CD4-positive, CD25-positive, alpha-beta regulatory T cell (primary cell): ENCODE measurements around the gene GUCY2F. TPM values are rescaled to one million over a fixed set of nuclear protein-coding genes. Genes with fewer than 3 reads are reported as not detected.

Experiments used
- ATAC-seq, 2 donors: fragments of 150-1000 bp; cut with Tn5 transposase; one replicate each; pipeline ENCODE4 v1.10.0; 2021; ENCODE audit warnings: low read depth in 2 of 2, moderate number of reproducible peaks in 2 of 2, moderate library complexity in 1 of 2
- DNase-seq, 3 donors: peaks; one replicate each; pipeline versions ENCODE4 v3.0.0 to v3.0.0-alpha.2; 2012 to 2022; ENCODE audit warnings: mixed read lengths in 1 of 3
- H3K27ac ChIP-seq: one replicate; pipeline ENCODE4 v1.7.0; 2013; ENCODE audit warnings: mild to moderate bottlenecking, low read length; ENCODE audit not compliant: insufficient read depth, poor library complexity, severe bottlenecking
- H3K27me3 ChIP-seq: one replicate; pipeline ENCODE4 v1.7.0; 2013; ENCODE audit warnings: low read length; ENCODE audit not compliant: control insufficient read depth, insufficient read depth
- H3K36me3 ChIP-seq: one replicate; pipeline ENCODE4 v1.7.0; 2013; ENCODE audit warnings: mild to moderate bottlenecking, low read length, moderate library complexity; ENCODE audit not compliant: control insufficient read depth, insufficient read depth
- H3K4me1 ChIP-seq: 2 replicates; pipeline ENCODE4 v1.7.0; 2013; ENCODE audit warnings: mild to moderate bottlenecking, low read length; ENCODE audit not compliant: insufficient read depth, control insufficient read depth, poor library complexity, severe bottlenecking
- H3K4me3 ChIP-seq: one replicate; pipeline ENCODE4 v1.7.0; 2013; ENCODE audit warnings: low read depth, mild to moderate bottlenecking, low read length, moderate library complexity
- H3K9me3 ChIP-seq, 2 experiments: 1 replicate in 1 of 2; 2 replicates in 1 of 2; pipeline ENCODE4 v1.7.0; 2013; ENCODE audit warnings: low read length in 2 of 2, mild to moderate bottlenecking in 1 of 2, moderate library complexity in 1 of 2; ENCODE audit not compliant: control insufficient read depth in 2 of 2
- H3K27ac Mint-ChIP-seq, 3 donors: one replicate each; pipeline ENCODE4 v1.8.0; 2020 to 2022; ENCODE audit warnings: mild to moderate bottlenecking in 3 of 3, mixed read lengths in 3 of 3, moderate library complexity in 2 of 3
- H3K27me3 Mint-ChIP-seq: one replicate; pipeline ENCODE4 v1.8.0; 2022; ENCODE audit warnings: mild to moderate bottlenecking, mixed read lengths
- H3K36me3 Mint-ChIP-seq: one replicate; pipeline ENCODE4 v1.8.0; 2020; ENCODE audit warnings: mixed read lengths
- H3K4me1 Mint-ChIP-seq, 4 donors: one replicate each; pipeline ENCODE4 v1.8.0; 2020 to 2022; ENCODE audit warnings: mixed read lengths in 4 of 4, mild to moderate bottlenecking in 1 of 4
- H3K4me3 Mint-ChIP-seq, 4 donors: one replicate each; pipeline ENCODE4 v1.8.0; 2020 to 2022; ENCODE audit warnings: mild to moderate bottlenecking in 4 of 4, mixed read lengths in 4 of 4, moderate library complexity in 3 of 4
- H3K9me3 Mint-ChIP-seq, 7 donors: one replicate each; pipeline ENCODE4 v1.8.0; 2020 to 2022; ENCODE audit warnings: mixed read lengths in 7 of 7, mild to moderate bottlenecking in 3 of 7, moderate library complexity in 2 of 7
- polyA plus RNA-seq, 4 donors: library from polyadenylated mRNA; unstranded; fragments of 300-500 nt; fragmentation: Illumina TruSeq; gene quantifications; one replicate each; pipeline ENCODE4 v1.2.3, GENCODE V29; 2021
- total RNA-seq: library from RNA; stranded (reverse); gene quantifications from one replicate; pipeline ENCODE4 v1.2.3, GENCODE V29; 2022

The GUCY2F gene
- total and polyA plus RNA-seq, 5 donors from 2014 or later, result not detected

- Histone ChIP-seq H3K9me3 (no peaks in the 10 kb centered on the region), H3K27me3 (no peaks in the 10 kb centered on the region), H3K36me3 (no peaks in the 10 kb centered on the region), H3K27ac (no peak overlapping the region), H3K4me1 (no peaks in the 10 kb centered on the region), H3K4me3 (no peak overlapping the region)
- Mint-ChIP-seq H3K4me1 (no peaks in the 10 kb centered on the region), H3K27me3 (no peaks in the 10 kb centered on the region), H3K9me3 (no peaks in the 10 kb centered on the region), H3K27ac (no peak overlapping the region), H3K4me3 (no peak overlapping the region), H3K36me3 (peaks cover 3% of the 10 kb centered on the region)
- ATAC-seq (no peak), DNase-seq (no peak)
Measured at GRCh38 chrX:109372716-109373115, 109.2 kb downstream of the GUCY2F start.

GRCh38 chrX:109372291-109372690 lies 109.6 kb downstream of the GUCY2F start:
- no peak overlapping the region for H3K27ac ChIP-seq
- no peak overlapping the region for H3K4me3 Mint-ChIP-seq

GRCh38 chrX:109362101-109362500 lies 119.8 kb downstream of the GUCY2F start:
- H3K27me3 ChIP-seq, result no peaks in the 10 kb centered on the region
- no peak overlapping the region for H3K4me3 ChIP-seq
- H3K4me1 Mint-ChIP-seq, result no peaks in the 10 kb centered on the region
- DNase-seq (no peak), ATAC-seq (no peak)
- H3K36me3 Mint-ChIP-seq, result no peaks in the 10 kb centered on the region
- H3K27ac ChIP-seq, result no peak overlapping the region
- H3K27ac Mint-ChIP-seq, result no peak overlapping the region
- H3K36me3 ChIP-seq, result no peaks in the 10 kb centered on the region
- H3K4me1 ChIP-seq, result no peaks in the 10 kb centered on the region
- H3K9me3 ChIP-seq, result no peaks in the 10 kb centered on the region
- H3K4me3 Mint-ChIP-seq, result no peak overlapping the region
- H3K27me3 Mint-ChIP-seq, result no peaks in the 10 kb centered on the region
- peaks cover 0 to 1% (median 0%) of the 10 kb centered on the region in 7 donors for H3K9me3 Mint-ChIP-seq

More at GRCh38 chrX:109372291-109372690, 109.6 kb downstream of the GUCY2F start:
- no peaks in the 10 kb centered on the region for H3K9me3 ChIP-seq
- no peak overlapping the region for H3K4me3 ChIP-seq
- H3K27ac Mint-ChIP-seq, result no peak overlapping the region
- no peaks in the 10 kb centered on the region for H3K4me1 Mint-ChIP-seq
- ATAC-seq (no peak), DNase-seq (no peak)
- no peaks in the 10 kb centered on the region for H3K27me3 Mint-ChIP-seq
- no peaks in the 10 kb centered on the region for H3K9me3 Mint-ChIP-seq
- no peaks in the 10 kb centered on the region for H3K27me3 ChIP-seq
- H3K36me3 ChIP-seq, result no peaks in the 10 kb centered on the region
- H3K36me3 Mint-ChIP-seq, result peaks cover 3% of the 10 kb centered on the region
- H3K4me1 ChIP-seq, result no peaks in the 10 kb centered on the region

GRCh38 chrX:109360301-109360700 lies 121.6 kb downstream of the GUCY2F start:
- H3K27ac ChIP-seq, result no peak overlapping the region
- DNase-seq (no peak), ATAC-seq (no peak)
- Mint-ChIP-seq H3K27me3 (no peaks in the 10 kb centered on the region), H3K4me3 (no peak overlapping the region), H3K9me3 (peaks cover 0 to 1% (median 0%) of the 10 kb centered on the region in 7 donors), H3K4me1 (no peaks in the 10 kb centered on the region), H3K36me3 (no peaks in the 10 kb centered on the region), H3K27ac (no peak overlapping the region)
- H3K9me3 ChIP-seq, result no peaks in the 10 kb centered on the region
- no peaks in the 10 kb centered on the region for H3K4me1 ChIP-seq
- no peaks in the 10 kb centered on the region for H3K27me3 ChIP-seq
- H3K4me3 ChIP-seq, result no peak overlapping the region
- no peaks in the 10 kb centered on the region for H3K36me3 ChIP-seq

GRCh38 chrX:109357706-109358105 lies 124.2 kb downstream of the GUCY2F start:
- Histone ChIP-seq H3K4me1 (no peaks in the 10 kb centered on the region), H3K9me3 (no peaks in the 10 kb centered on the region), H3K4me3 (no peak overlapping the region), H3K27me3 (no peaks in the 10 kb centered on the region), H3K27ac (no peak overlapping the region), H3K36me3 (no peaks in the 10 kb centered on the region)
- no peak overlapping the region for H3K27ac Mint-ChIP-seq
- H3K9me3 Mint-ChIP-seq, result no peaks in the 10 kb centered on the region
- no peaks in the 10 kb centered on the region for H3K4me1 Mint-ChIP-seq
- H3K4me3 Mint-ChIP-seq, result no peak overlapping the region
- no peaks in the 10 kb centered on the region for H3K36me3 Mint-ChIP-seq
- ATAC-seq, result no peak
- no peak for DNase-seq
- no peaks in the 10 kb centered on the region for H3K27me3 Mint-ChIP-seq

GRCh38 chrX:109356684-109357083 lies 125.2 kb downstream of the GUCY2F start:
- DNase-seq (no peak), ATAC-seq (no peak)
- no peak overlapping the region for H3K4me3 Mint-ChIP-seq
- Histone ChIP-seq H3K9me3 (no peaks in the 10 kb centered on the region), H3K4me3 (no peak overlapping the region), H3K4me1 (no peaks in the 10 kb centered on the region), H3K27me3 (no peaks in the 10 kb centered on the region), H3K36me3 (no peaks in the 10 kb centered on the region), H3K27ac (no peak overlapping the region)
- no peaks in the 10 kb centered on the region for H3K27me3 Mint-ChIP-seq
- no peaks in the 10 kb centered on the region for H3K4me1 Mint-ChIP-seq
- H3K36me3 Mint-ChIP-seq, result no peaks in the 10 kb centered on the region
- no peaks in the 10 kb centered on the region for H3K9me3 Mint-ChIP-seq
- H3K27ac Mint-ChIP-seq, result no peak overlapping the region

- no peak overlapping the region for H3K27ac Mint-ChIP-seq
Measured at GRCh38 chrX:109352066-109352588, 129.8 kb downstream of the GUCY2F start.

GRCh38 chrX:109351557-109351956 lies 130.3 kb downstream of the GUCY2F start:
- no peak overlapping the region for H3K4me3 Mint-ChIP-seq
- DNase-seq (no peak), ATAC-seq (no peak)
- no peaks in the 10 kb centered on the region for H3K9me3 Mint-ChIP-seq
- Histone ChIP-seq H3K27ac (no peak overlapping the region), H3K36me3 (no peaks in the 10 kb centered on the region), H3K9me3 (no peaks in the 10 kb centered on the region), H3K27me3 (no peaks in the 10 kb centered on the region), H3K4me3 (no peak overlapping the region), H3K4me1 (no peaks in the 10 kb centered on the region)
- no peaks in the 10 kb centered on the region for H3K27me3 Mint-ChIP-seq
- no peaks in the 10 kb centered on the region for H3K36me3 Mint-ChIP-seq
- no peak overlapping the region for H3K27ac Mint-ChIP-seq
- H3K4me1 Mint-ChIP-seq, result no peaks in the 10 kb centered on the region

More at GRCh38 chrX:109352066-109352588, 129.8 kb downstream of the GUCY2F start:
- H3K4me3 Mint-ChIP-seq, result no peak overlapping the region
- H3K36me3 Mint-ChIP-seq, result no peaks in the 10 kb centered on the region
- H3K4me1 ChIP-seq, result no peaks in the 10 kb centered on the region
- no peaks in the 10 kb centered on the region for H3K27me3 Mint-ChIP-seq
- no peak for ATAC-seq
- H3K4me3 ChIP-seq, result no peak overlapping the region
- no peaks in the 10 kb centered on the region for H3K9me3 Mint-ChIP-seq
- no peaks in the 10 kb centered on the region for H3K36me3 ChIP-seq
- DNase-seq, result no peak
- H3K4me1 Mint-ChIP-seq, result no peaks in the 10 kb centered on the region
- H3K27ac ChIP-seq, result no peak overlapping the region
- no peaks in the 10 kb centered on the region for H3K9me3 ChIP-seq
- H3K27me3 ChIP-seq, result no peaks in the 10 kb centered on the region
